HG03571 (cell line): Measurements from ENCODE around the gene SLC26A11.
"Not testable (repeated sequence)": the region's sequence is repeated elsewhere in the genome, so short reads cannot be mapped to it uniquely, and the experiment has no call there.

Source experiments
- ATAC-seq: cut with Tn5 transposase; IDR thresholded peaks from one replicate; pipeline ENCODE4 v1.9.1; 2021; ENCODE audit not compliant: unreplicated experiment

The SLC26A11 gene

GRCh38 chr17:80237386-80237785 lies 17.2 kb downstream of the SLC26A11 start:
- no peak for ATAC-seq

GRCh38 chr17:80242505-80242904 lies 22.3 kb downstream of the SLC26A11 start:
- ATAC-seq, result no peak

- no peak for ATAC-seq
Measured at GRCh38 chr17:80243526-80244433, 23.6 kb downstream of the SLC26A11 start.

- not testable (repeated sequence) for ATAC-seq
Measured at GRCh38 chr17:80244448-80244847, 24.2 kb downstream of the SLC26A11 start.

GRCh38 chr17:80244871-80245509 lies 24.8 kb downstream of the SLC26A11 start:
- no peak for ATAC-seq

- ATAC-seq, result no peak
Measured at GRCh38 chr17:80245566-80246265, 25.5 kb downstream of the SLC26A11 start.

- no peak for ATAC-seq
Measured at GRCh38 chr17:80246266-80246681, 26.0 kb downstream of the SLC26A11 start.

- ATAC-seq, result no peak
Measured at GRCh38 chr17:80246726-80247125, 26.5 kb downstream of the SLC26A11 start.

GRCh38 chr17:80247561-80247960 lies 27.3 kb downstream of the SLC26A11 start:
- ATAC-seq, result no peak

- no peak for ATAC-seq
Measured at GRCh38 chr17:80248001-80248893, 28.0 kb downstream of the SLC26A11 start.

GRCh38 chr17:80248894-80249710 lies 28.9 kb downstream of the SLC26A11 start:
- ATAC-seq, result no peak

- no peak for ATAC-seq
Measured at GRCh38 chr17:80251966-80252365, 31.7 kb downstream of the SLC26A11 start.

- ATAC-seq, result no peak
Measured at GRCh38 chr17:80252871-80253270, 32.6 kb downstream of the SLC26A11 start.

GRCh38 chr17:80253631-80254395 lies 33.6 kb downstream of the SLC26A11 start:
- no peak for ATAC-seq

- peak; percentile 46 for ATAC-seq
Measured at GRCh38 chr17:80254396-80255251, 34.4 kb downstream of the SLC26A11 start.

- no peak for ATAC-seq
Measured at GRCh38 chr17:80256034-80256350, 35.8 kb downstream of the SLC26A11 start.

GRCh38 chr17:80257716-80258213 lies 37.5 kb downstream of the SLC26A11 start:
- ATAC-seq, result no peak

- not testable (repeated sequence) for ATAC-seq
Measured at GRCh38 chr17:80258296-80258695, 38.1 kb downstream of the SLC26A11 start.
